ENCODE results near the gene KAT7. TPM values are rescaled to one million over a fixed set of nuclear protein-coding genes. Genes with fewer than 3 reads are reported as not detected.

Gene KAT7
- total and polyA plus RNA-seq, 2 experiments from 2014 or later, result 31.0 to 187 TPM

GRCh38 chr17:49764559-49765180 is 23.8 kb upstream of the KAT7 start (continued):
- TF ChIP-seq REST (IDR thresholded peaks at IDR 0.05; ENCODE audit: unreplicated experiment), result no peak
- TF ChIP-seq ZNF331 (CRISPR knock-in tag; IDR thresholded peaks at IDR 0.05; ENCODE audit: low read depth), result no peak
- no peak for TF ChIP-seq EZH2 (IDR thresholded peaks at IDR 0.05; ENCODE audit: low read depth, unreplicated experiment)
- no peak for TF ChIP-seq STAT1 (IDR thresholded peaks at IDR 0.05; ENCODE audit: unreplicated experiment)
- no peak for TF ChIP-seq CREB1 (CRISPR knock-in tag; IDR thresholded peaks at IDR 0.05; ENCODE audit: low read depth)
- no peak for TF ChIP-seq EZH2phosphoT487 (IDR thresholded peaks at IDR 0.05; ENCODE audit: unreplicated experiment)
- no peak for TF ChIP-seq JUNB (IDR thresholded peaks at IDR 0.05; ENCODE audit: unreplicated experiment)

GRCh38 chr17:49766918-49767530 is 21.5 kb upstream of the KAT7 start:
- Histone ChIP-seq H3K9me2 (ENCODE audit: insufficient read depth) (no peaks in the 10 kb centered on the region), H3K4me3 (no peak overlapping the region), H3K79me2 (replicated peaks; ENCODE audit: insufficient read depth) (peaks cover 14% of the 10 kb centered on the region), H2AFZ (no peak overlapping the region), H4K20me1 (replicated peaks; ENCODE audit: insufficient read depth) (peaks cover 8% of the 10 kb centered on the region), H3F3A (replicated peaks; ENCODE audit: low read depth) (no peaks in the 10 kb centered on the region), H3K27ac (ENCODE audit: low read depth) (no peak overlapping the region), H3K36me3 (ENCODE audit: insufficient read depth) (no peaks in the 10 kb centered on the region), H3K4me2 (no peak overlapping the region), H3K27me3 (ENCODE audit: insufficient read depth) (no peaks in the 10 kb centered on the region), H3K4me1 (ENCODE audit: insufficient read depth) (peaks cover 8% of the 10 kb centered on the region; the same call in 1 of the 2 replicates)
- TF ChIP-seq ZNF331 (CRISPR knock-in tag; IDR thresholded peaks at IDR 0.05; ENCODE audit: low read depth), result no peak
- no peak for TF ChIP-seq EZH2phosphoT487 (IDR thresholded peaks at IDR 0.05; ENCODE audit: unreplicated experiment)
- TF ChIP-seq CTCF (conservative IDR thresholded peaks at IDR 0.05; ENCODE audit: low read depth in 2 of 2), result no peak
- TF ChIP-seq JUNB (IDR thresholded peaks at IDR 0.05; ENCODE audit: unreplicated experiment), result no peak
- Mint-ChIP-seq H3K27ac (no peak overlapping the region), H3K4me1 (peaks cover 17% of the 10 kb centered on the region), H3K9me3 (no peaks in the 10 kb centered on the region; the same call in 2 of the 3 replicates), H3K4me3 (no peak overlapping the region), H3K36me3 (ENCODE audit: low read depth) (no peaks in the 10 kb centered on the region; the same call in 2 of the 3 replicates), H3K27me3 (ENCODE audit: insufficient read depth, low read depth, poor library complexity) (peaks cover 8% of the 10 kb centered on the region)
- DNase-seq (ENCODE audit: low spot score), result no peak
- no peak for ATAC-seq
